Endodermal cell (in vitro differentiated cells): ENCODE results near the gene NUP214. TPM values are rescaled to one million over a fixed set of nuclear protein-coding genes. Genes with fewer than 3 reads are reported as not detected.
A peak's percentile ranks its signal among the peaks of the same experiment; 100 is the strongest.

Experiments
- DNase-seq: peaks from one replicate; pipeline ENCODE4 v3.0.0-alpha.2; 2017
- H3K27ac ChIP-seq: 2 replicates; pipeline ENCODE4 v1.5.1; 2013; ENCODE audit warnings: mild to moderate bottlenecking, low read depth, low read length, moderate library complexity
- H3K27me3 ChIP-seq: 2 replicates; pipeline ENCODE4 v1.6.1; 2013; ENCODE audit warnings: mild to moderate bottlenecking, low read length, moderate library complexity; ENCODE audit not compliant: insufficient read depth, control insufficient read depth, poor library complexity, severe bottlenecking
- H3K36me3 ChIP-seq: 2 replicates; pipeline ENCODE4 v1.7.0; 2013; ENCODE audit warnings: mild to moderate bottlenecking, low read length, moderate library complexity; ENCODE audit not compliant: control insufficient read depth, insufficient read depth
- H3K4me1 ChIP-seq: one replicate; pipeline ENCODE4 v1.7.0; 2013; ENCODE audit warnings: low read length; ENCODE audit not compliant: control insufficient read depth, insufficient read depth
- H3K4me3 ChIP-seq: 2 replicates; pipeline ENCODE4 v1.5.1; 2013; ENCODE audit warnings: mild to moderate bottlenecking, low read length, moderate library complexity
- H3K9ac ChIP-seq: 2 replicates; pipeline ENCODE4 v1.6.1; 2013; ENCODE audit warnings: mild to moderate bottlenecking, low read length, moderate library complexity; ENCODE audit not compliant: poor library complexity, severe bottlenecking; ENCODE audit errors: extremely low read depth
- H3K9me3 ChIP-seq: 2 replicates; pipeline ENCODE4 v1.6.1; 2013; ENCODE audit warnings: mild to moderate bottlenecking, low read length, moderate library complexity; ENCODE audit not compliant: control insufficient read depth
- H3K27ac Mint-ChIP-seq: 2 replicates; pipeline ENCODE4 v1.8.0; 2020; ENCODE audit warnings: mixed read lengths
- H3K27me3 Mint-ChIP-seq: 2 replicates; pipeline ENCODE4 v1.8.0; 2021; ENCODE audit warnings: mild to moderate bottlenecking, mixed read lengths; ENCODE audit not compliant: insufficient read depth
- H3K36me3 Mint-ChIP-seq: 2 replicates; pipeline ENCODE4 v1.8.0; 2020; ENCODE audit warnings: low read depth, mixed read lengths
- H3K4me1 Mint-ChIP-seq: 2 replicates; pipeline ENCODE4 v1.8.0; 2020; ENCODE audit warnings: mixed read lengths
- H3K4me3 Mint-ChIP-seq: 2 replicates; pipeline ENCODE4 v1.8.0; 2020; ENCODE audit warnings: mild to moderate bottlenecking, moderate library complexity, mixed read lengths
- H3K9me3 Mint-ChIP-seq: 2 replicates; pipeline ENCODE4 v1.8.0; 2020; ENCODE audit warnings: mild to moderate bottlenecking, mixed read lengths
- CTCF ChIP-seq: fragments of 200-600 bp; sonication (generic); conservative IDR thresholded peaks from 2 replicates; pipeline ENCODE4 v1.5.0; 2021; ENCODE audit warnings: antibody characterized with exemption, mild to moderate bottlenecking
- WGBS, 2 experiments: methylation state at CpG; one replicate each; pipeline versions ENCODE4 v1.1.5 to v1.1.7; 2013; ENCODE audit warnings: missing lambda C conversion rate in 2 of 2, mixed read lengths in 1 of 2; ENCODE audit not compliant: insufficient coverage in 1 of 2, insufficient read length in 1 of 2; 5-methylcytosine and 5-hydroxymethylcytosine counted together
- total RNA-seq, 2 donors: library from RNA; stranded (reverse); fragmentation: NEBNext Ultra II Directional in 1 of 2; extraction: Animal tissue kit (Norgen Biotek cat#: 25700) in 1 of 2; gene quantifications; 2 replicates in 1 of 2; 3 replicates in 1 of 2; pipeline ENCODE4 v1.2.1, GENCODE V29; 2021

The NUP214 gene
- total RNA-seq, 2 donors from 2014 or later = 56.7 to 59.9 TPM

GRCh38 chr9:131177898-131178297 is 52.5 kb downstream of the NUP214 start:
- 95 to 100% methylated on average over 1 of the region's 1 CpG for WGBS, 2 experiments
- Mint-ChIP-seq H3K4me3 (no peak overlapping the region), H3K36me3 (peaks cover 67% of the 10 kb centered on the region), H3K4me1 (peaks cover 9% of the 10 kb centered on the region), H3K27me3 (no peaks in the 10 kb centered on the region), H3K27ac (peak overlapping the region; percentile 70), H3K9me3 (no peaks in the 10 kb centered on the region)
- Histone ChIP-seq H3K9me3 (no peaks in the 10 kb centered on the region), H3K36me3 (peaks cover 81% of the 10 kb centered on the region), H3K27me3 (no peaks in the 10 kb centered on the region), H3K27ac (no peak overlapping the region), H3K4me1 (peaks cover 5% of the 10 kb centered on the region), H3K4me3 (no peak overlapping the region), H3K9ac (no peak overlapping the region)
- DNase-seq = no peak
- no peak for TF ChIP-seq CTCF

DNA sequence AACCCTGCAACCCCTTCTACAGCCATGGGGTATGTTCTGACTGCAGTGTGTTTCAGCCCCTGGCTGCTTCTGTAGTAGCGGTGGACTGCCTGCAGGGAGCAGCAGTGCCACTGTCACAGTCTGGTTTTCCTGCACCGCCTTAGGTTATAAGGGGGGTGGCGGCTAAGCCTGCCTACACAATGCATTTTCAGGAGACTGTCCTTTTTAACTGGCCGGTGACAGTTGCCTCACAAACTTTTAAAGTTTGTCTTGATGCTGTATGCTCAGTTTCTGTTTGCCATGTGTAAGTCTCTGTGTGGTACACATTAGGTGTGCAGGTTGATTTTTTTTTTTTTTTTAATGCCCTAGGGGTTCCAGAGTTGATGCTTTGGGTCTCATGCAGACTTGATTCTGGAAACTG is 53.0 kb downstream of the NUP214 start:
- peaks cover 9% of the 10 kb centered on the region for H3K4me1 Mint-ChIP-seq
- WGBS, 2 experiments = 29 to 37% methylated on average over 1 to 4 of the region's 4 CpGs
- no peak overlapping the region for H3K27ac ChIP-seq

GRCh38 chr9:131178926-131179325 is 53.5 kb downstream of the NUP214 start:
- TF ChIP-seq CTCF = no peak
- WGBS, 2 experiments = 89 to 100% methylated on average over 1 of the region's 1 CpG
- Mint-ChIP-seq H3K4me1 (peaks cover 9% of the 10 kb centered on the region), H3K9me3 (no peaks in the 10 kb centered on the region), H3K27ac (peak overlapping the region; percentile 79), H3K27me3 (no peaks in the 10 kb centered on the region), H3K36me3 (peaks cover 60% of the 10 kb centered on the region), H3K4me3 (no peak overlapping the region)
- no peaks in the 10 kb centered on the region for H3K9me3 ChIP-seq
- H3K27ac ChIP-seq = no peak overlapping the region
- no peak overlapping the region for H3K4me3 ChIP-seq
- no peaks in the 10 kb centered on the region for H3K27me3 ChIP-seq
- DNase-seq = no peak
- H3K36me3 ChIP-seq = peaks cover 80% of the 10 kb centered on the region
- peaks cover 5% of the 10 kb centered on the region for H3K4me1 ChIP-seq
- H3K9ac ChIP-seq = no peak overlapping the region

More for the DNA sequence above, 53.0 kb downstream of the NUP214 start:
- H3K36me3 ChIP-seq = peaks cover 81% of the 10 kb centered on the region
- H3K9me3 ChIP-seq = no peaks in the 10 kb centered on the region
- H3K27me3 ChIP-seq = no peaks in the 10 kb centered on the region
- Mint-ChIP-seq H3K9me3 (no peaks in the 10 kb centered on the region), H3K36me3 (peaks cover 65% of the 10 kb centered on the region), H3K4me3 (no peak overlapping the region), H3K27ac (peak overlapping the region; percentile 70), H3K27me3 (no peaks in the 10 kb centered on the region)
- H3K4me1 ChIP-seq = peaks cover 5% of the 10 kb centered on the region
- no peak overlapping the region for H3K9ac ChIP-seq
- peak; percentile 93 for DNase-seq
- H3K4me3 ChIP-seq = no peak overlapping the region
- peak; percentile 99 for TF ChIP-seq CTCF
